Neural progenitor cell (in vitro differentiated cells): ENCODE results near the gene RPS2.

Source experiments
- CTCF ChIP-seq: fragments of 200-600 bp; sonication (generic); IDR thresholded peaks from 2 replicates; pipeline ENCODE4 v1.5.1; 2017; ENCODE audit warnings: antibody characterized with exemption, mild to moderate bottlenecking
- EZH2 ChIP-seq: fragments of 200-600 bp; sonication (generic); IDR thresholded peaks from 2 replicates; pipeline ENCODE4 v1.6.1; 2017; ENCODE audit warnings: antibody characterized with exemption, mild to moderate bottlenecking, moderate library complexity
- EZH2phosphoT487 ChIP-seq: fragments of 200-600 bp; sonication (generic); IDR thresholded peaks from 2 replicates; pipeline ENCODE4 v1.6.1; 2017; ENCODE audit warnings: antibody characterized with exemption

GRCh38 chr16:1929105-1929504 lies 35.5 kb downstream of the RPS2 start:
- TF ChIP-seq CTCF (no peak), EZH2phosphoT487 (no peak), EZH2 (no peak)
